ENCODE data around the gene ABCB11.
"Not testable (repeated sequence)": the region's sequence is repeated elsewhere in the genome, so short reads cannot be mapped to it uniquely, and the experiment has no call there.

The ABCB11 gene

GRCh38 chr2:168969865-168970264 is 61.3 kb downstream of the ABCB11 start:
- DNase-seq: no peak

DNA sequence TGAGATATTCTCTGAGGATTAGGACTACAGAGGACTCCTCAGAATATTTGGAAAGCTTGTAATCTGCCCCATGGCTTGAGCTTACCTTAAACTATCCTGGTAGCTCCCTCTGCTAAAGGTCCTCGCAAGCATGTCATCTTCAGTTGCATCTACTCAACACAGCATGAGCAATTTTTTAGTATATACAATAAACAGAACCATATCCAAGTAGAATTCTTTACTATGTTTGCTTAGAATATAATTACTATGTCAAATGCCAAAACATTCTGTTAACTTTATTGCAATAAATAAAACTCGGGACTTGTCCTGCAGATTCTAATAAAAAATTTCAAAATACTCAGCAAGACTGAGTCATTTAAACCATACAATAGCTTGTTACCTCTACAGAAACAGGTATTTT is 62.8 kb downstream of the ABCB11 start:
- no peak for DNase-seq

DNA sequence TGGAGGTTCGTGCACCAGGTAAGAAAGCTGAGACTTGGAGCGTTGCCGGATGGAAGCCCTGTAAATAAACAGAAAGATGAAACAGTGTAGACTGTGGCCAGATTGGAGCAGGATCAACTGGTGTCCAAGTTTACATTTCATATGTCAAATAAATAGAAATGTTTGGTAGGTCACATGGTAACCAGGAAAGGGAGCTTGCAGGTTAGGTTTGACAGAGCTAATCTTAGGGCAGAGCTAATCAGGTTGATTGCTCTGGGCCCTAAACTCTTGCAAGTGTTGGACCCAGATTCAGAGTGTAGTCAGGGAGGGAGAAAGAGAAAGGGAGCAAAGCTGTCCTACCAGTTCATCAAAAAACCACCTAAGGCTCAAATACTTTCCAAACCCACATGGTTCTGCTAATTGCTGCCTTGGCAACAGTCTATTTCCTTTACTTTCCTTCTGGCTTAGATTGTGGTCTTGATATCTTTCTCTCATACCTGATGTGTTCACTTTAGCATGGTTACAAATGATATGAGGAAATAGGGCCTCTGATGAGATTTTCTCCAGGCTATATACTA is 66.8 kb downstream of the ABCB11 start:
- no peak for DNase-seq

- DNase-seq: no peak
Measured at GRCh38 chr2:168962636-168963035, 68.5 kb downstream of the ABCB11 start.

- peak; percentile 83 for DNase-seq
Measured at GRCh38 chr2:168961450-168962229, 69.5 kb downstream of the ABCB11 start.

GRCh38 chr2:168956392-168956791 is 74.7 kb downstream of the ABCB11 start:
- DNase-seq: no peak

DNA sequence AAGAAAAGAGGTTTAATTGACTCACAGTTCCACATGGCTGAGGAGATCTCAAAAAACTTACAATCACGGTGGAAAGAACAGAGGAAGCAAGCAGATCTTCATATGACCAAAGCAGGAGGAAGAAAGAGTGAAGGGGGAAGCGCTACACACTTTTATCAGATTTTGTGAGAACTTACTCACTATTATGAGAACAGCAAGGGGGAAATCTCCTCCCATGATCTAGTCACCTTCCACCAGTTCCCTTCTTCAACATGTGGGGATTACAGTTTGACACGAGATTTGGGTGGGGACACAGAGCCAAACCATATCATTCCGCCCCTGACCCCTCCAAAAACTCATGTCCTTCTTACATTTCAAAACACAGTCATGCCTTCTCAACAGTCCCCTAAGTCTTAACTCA is 75.8 kb downstream of the ABCB11 start:
- DNase-seq: no peak

DNA sequence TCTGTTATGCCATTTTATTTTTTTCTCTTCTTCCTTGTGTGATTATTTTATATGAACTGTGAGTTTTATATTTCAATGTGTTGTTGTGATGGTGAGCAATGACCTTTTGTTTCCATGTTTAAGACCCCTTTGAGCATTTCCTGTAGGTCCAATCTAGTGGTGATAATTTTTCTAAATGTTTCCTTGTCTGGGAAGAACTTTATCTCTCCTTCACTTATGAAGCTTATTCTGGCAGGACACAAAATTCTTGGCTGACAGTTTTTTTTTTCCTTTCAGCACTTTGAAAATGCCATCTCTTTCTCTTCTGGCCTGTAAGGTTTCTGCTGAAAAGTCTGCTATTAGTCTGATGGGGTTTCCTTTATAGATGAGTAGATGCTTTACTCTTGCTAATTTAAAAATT is 76.9 kb downstream of the ABCB11 start:
- DNase-seq: no peak

DNA sequence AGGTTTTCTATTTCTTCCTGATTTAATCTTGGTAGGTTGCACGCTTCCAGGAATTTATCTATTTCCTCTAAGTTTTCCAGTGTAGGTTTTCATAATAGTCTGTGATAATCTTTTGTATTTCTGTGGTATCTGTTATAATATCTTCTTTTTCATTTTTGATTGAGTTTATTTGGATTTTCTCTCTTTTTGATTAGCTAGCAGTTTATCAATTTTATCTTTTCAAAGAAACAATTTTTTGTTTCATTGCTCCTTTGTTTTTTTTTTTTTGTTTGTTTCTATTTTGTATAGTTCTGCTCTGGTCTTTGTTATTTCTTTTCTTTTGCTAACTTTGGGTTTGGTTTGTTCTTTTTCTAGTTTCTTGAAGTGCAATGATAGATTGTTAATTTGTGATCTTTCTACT is 78.7 kb downstream of the ABCB11 start:
- DNase-seq: no peak

DNA sequence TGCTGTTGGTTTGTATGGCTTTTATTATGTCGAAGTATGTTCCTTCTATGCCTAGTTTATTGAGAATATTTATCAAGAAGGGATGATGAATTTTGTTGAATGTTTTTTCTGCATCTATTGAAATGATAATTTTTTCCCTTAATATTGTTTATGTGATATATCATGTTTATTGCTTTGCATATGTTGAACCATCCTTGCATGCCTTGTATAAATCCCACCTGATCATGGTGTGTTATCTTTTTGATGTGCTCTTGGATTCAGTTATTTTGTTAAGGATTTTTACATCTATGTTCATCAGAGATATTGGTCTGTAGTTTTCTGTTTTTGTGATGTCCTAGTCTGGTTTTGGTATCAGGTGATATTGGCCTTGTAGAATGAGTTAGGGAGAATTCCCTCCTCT is 79.3 kb downstream of the ABCB11 start:
- no peak for DNase-seq

- DNase-seq: no peak
Measured at GRCh38 chr2:168949324-168949723, 81.8 kb downstream of the ABCB11 start.

GRCh38 chr2:168948621-168949212 is 82.4 kb downstream of the ABCB11 start:
- DNase-seq: peak; percentile 34

GRCh38 chr2:168945508-168945907 is 85.6 kb downstream of the ABCB11 start:
- no peak for DNase-seq

DNA sequence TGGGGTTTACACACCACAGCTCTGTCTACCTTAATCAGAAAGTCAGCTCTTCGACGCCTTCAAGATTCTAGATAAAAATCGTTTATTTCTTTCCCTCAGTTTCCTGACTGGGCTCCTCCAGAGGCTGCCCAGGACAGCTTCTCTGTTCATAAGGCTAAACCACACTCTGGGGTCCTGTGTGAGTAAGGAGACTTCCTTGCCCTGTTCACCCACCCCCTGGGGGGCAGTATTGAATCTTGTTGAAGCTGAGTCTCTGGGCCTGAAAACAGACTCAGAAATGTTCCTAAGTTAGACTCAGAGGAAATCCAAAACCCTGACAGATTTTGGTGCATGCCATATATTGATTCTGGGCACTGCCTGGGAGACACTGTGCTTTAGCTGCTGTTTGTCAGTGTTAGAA is 87.1 kb downstream of the ABCB11 start:
- DNase-seq: no peak

DNA sequence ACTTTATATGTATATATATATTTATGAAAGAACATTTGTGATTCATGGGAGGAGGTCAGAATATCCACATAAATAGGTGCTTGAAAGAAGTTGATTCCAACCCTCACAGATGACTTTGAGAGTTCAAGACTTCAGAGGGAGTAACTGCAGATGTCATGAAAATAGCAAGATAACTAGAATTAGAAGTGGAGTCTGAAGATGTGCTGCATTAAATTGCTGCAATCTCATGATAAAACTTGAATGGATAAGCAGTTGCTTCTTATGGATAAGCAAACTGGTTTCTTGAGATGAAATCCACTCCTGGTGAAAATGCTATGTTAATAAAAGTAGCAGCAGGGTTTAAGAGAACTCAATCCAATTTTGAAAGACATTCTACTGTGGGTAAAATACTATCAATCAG is 89.8 kb downstream of the ABCB11 start:
- no peak for DNase-seq

- no peak for DNase-seq
Measured at GRCh38 chr2:168939918-168940317, 91.2 kb downstream of the ABCB11 start.

DNA sequence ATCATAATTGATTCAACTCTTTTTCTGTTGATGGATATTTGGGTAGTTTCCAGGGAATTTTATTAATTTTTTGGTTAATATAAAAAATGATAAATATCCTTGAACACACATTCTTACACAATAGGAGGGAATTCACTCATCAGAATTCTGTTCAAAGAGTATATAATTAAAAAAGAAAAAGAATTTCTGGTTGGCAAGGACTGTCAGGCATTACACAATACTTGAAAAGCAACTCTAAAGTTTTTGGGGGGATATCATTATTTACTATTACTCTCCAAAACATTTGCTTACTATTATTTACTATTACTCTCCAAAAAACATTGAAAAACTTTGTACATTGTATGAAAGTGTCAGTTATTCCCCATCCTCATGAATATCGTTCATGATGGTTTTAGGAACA is 92.1 kb downstream of the ABCB11 start:
- no peak for DNase-seq

DNA sequence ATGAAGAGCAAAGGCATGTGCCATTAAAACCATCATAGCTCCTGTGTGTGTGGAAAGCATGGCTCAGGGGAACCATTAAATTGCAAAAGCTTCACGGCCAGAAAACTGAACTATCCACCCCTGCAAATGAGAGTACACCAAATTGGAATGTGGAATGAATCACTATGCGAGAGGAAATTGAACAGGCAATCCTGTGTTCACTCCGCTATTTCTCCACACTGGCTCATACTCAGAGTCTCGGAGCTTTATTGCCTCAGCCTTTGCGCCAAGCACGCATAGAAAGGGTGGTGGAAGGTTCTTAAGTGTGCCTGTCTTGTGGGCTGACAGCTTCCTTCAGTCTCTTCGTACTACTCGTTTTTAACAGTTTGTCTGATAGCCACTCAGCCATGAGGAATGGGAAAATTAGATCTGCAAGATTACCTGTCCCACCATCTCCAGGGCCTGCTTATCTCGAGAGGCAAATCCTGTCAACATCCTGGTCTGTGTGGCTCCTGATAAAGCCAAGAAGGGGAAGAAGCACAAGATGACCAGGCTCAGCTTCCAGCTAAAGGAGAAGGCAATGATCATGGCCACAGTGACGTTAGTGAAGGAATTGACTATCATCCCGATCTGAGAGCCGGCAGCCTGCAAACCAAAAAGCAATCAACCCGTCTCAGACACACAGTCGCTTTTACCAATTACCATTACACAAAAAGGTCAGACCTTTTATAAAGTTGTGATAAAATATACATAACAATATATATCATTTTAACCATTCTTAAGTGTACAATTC is 95.1 kb downstream of the ABCB11 start:
- DNase-seq: peak; percentile 83

DNA sequence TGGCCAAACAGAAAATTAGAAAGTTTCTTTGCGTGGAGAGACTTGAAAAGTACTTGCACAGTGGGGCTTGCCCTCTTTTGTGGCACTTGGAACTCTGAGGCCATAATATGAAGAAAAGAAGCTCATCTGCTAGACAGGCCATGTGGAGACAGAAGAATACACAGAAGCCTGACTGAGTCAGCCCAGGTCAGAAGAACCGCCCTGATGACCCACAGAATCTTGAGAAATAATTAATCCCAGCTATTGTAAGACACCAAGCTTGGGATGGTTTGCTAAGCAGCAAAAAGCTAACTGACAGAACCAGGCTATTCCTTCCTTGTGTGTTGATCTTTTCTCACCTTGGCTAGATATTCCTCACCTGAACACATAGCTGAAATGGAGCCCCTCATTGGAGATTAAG is 96.3 kb downstream of the ABCB11 start:
- DNase-seq: no peak

GRCh38 chr2:168932174-168932573 is 99.0 kb downstream of the ABCB11 start:
- not testable (repeated sequence) for DNase-seq

GRCh38 chr2:168930242-168930641 is 100.9 kb downstream of the ABCB11 start:
- DNase-seq: no peak

DNA sequence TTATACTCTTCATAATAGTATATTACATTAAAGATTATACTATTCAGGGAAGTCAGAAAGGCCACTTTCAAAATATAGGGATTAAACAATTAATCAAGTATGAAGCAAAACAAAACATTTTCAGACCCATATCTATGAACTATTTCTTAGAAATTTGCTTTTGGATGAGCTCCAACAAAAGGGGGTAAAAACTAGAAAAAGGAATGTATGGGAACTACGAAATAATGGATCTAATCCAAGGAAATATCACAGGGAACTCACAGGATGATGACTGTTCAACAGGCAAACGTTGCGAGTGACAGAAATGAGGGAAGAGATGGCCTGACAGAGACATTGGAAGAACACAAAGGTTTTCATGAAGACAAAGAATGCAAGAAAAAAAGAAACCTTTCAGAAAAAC is 102.1 kb downstream of the ABCB11 start:
- DNase-seq: no peak

- no peak for DNase-seq
Measured at GRCh38 chr2:168928113-168928831, 102.9 kb downstream of the ABCB11 start.
